ENCODE measurements around the gene PIGQ. TPM values are rescaled to one million over a fixed set of nuclear protein-coding genes. Genes with fewer than 3 reads are reported as not detected.

PIGQ gene
- total RNA-seq, 1 donor from 2014 or later = 68.9 TPM

- ATAC-seq (peak; percentile 93 to 94), DNase-seq (peak; percentile 91)
- intact Hi-C loops (cut with DNase I) = no loop called here
- Histone ChIP-seq H3K36me3 (no peaks in the 10 kb centered on the region), H3K27me3 (ENCODE audit: low read depth) (no peaks in the 10 kb centered on the region), H3K4me1 (peaks cover 43% of the 10 kb centered on the region), H3K9me3 (no peaks in the 10 kb centered on the region), H3K4me3 (peak within 1 kb of the TSS; percentile 87), H3K27ac (peak within 1 kb of the TSS; percentile 98)
- TF ChIP-seq, protein P1, sequence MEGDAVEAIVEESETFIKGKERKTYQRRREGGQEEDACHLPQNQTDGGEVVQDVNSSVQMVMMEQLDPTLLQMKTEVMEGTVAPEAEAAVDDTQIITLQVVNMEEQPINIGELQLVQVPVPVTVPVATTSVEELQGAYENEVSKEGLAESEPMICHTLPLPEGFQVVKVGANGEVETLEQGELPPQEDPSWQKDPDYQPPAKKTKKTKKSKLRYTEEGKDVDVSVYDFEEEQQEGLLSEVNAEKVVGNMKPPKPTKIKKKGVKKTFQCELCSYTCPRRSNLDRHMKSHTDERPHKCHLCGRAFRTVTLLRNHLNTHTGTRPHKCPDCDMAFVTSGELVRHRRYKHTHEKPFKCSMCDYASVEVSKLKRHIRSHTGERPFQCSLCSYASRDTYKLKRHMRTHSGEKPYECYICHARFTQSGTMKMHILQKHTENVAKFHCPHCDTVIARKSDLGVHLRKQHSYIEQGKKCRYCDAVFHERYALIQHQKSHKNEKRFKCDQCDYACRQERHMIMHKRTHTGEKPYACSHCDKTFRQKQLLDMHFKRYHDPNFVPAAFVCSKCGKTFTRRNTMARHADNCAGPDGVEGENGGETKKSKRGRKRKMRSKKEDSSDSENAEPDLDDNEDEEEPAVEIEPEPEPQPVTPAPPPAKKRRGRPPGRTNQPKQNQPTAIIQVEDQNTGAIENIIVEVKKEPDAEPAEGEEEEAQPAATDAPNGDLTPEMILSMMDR (IDR thresholded peaks at IDR 0.05) = no peak
Observed at GRCh38 chr16:527015-527903, 42.5 kb upstream of the PIGQ start, which contains the start of gene CAPN15. CAPN15 (plus strand) TSS chr16:527712; CDS start chr16:546839, 19,127 bp downstream.

DNA sequence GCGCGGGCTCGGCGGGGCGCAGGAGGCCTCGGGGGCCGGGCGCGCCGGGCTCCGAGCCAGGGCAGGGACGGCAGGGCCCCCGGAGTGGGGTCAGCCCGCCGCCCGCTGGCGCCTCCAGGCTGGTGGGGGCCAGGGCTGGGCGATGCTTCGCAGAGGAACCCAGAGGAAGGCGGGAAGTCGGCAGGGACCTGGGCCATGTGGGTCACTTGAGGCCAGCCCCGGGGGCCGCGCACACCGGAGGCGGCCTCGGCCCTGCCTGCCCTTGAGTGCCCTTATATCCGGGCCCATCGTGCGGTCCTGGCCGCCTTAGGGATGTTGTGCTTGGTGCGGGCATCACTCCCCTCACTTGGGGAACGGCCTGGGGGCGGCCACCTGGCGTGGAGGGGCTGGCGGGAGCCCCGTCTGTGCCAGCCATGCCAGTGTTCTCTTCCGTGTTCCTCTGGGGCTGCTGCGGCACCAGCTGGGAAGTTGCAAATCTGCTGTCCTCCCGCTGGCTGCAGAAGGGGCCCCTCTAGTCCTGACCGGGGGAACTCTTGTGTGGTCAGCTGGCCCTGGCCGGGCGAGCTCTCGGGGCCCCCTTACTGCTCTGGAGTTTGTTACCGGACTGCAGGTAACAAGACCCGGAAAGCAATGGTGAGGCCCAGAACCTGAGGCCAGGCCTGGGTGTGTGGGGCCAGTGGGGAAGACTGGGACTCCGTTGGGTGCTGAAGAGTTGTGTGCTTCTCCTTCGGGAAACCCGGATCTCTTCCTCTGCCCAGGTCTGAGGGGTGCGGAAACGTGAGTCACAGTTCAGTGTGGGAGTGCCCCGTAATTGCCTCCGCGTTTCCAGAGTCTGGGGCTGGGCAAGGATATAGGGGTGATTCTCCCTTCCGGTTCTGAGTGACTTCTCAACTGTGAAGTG lies 41.4 kb upstream of the PIGQ start:
- Histone ChIP-seq H3K36me3 (no peaks in the 10 kb centered on the region), H3K27ac (peak overlapping the region; percentile 83), H3K27me3 (ENCODE audit: low read depth) (no peaks in the 10 kb centered on the region), H3K4me3 (peak overlapping the region; percentile 85), H3K4me1 (peaks cover 43% of the 10 kb centered on the region), H3K9me3 (no peaks in the 10 kb centered on the region)
- no peak for DNase-seq
- TF ChIP-seq, protein P1 (IDR thresholded peaks at IDR 0.05) = no peak
- intact Hi-C loops (cut with DNase I) = no loop called here
- peak; percentile 3 to 21 for ATAC-seq

GRCh38 chr16:529012-529575 lies 40.7 kb upstream of the PIGQ start:
- Histone ChIP-seq H3K27ac (peak overlapping the region; percentile 83), H3K4me1 (peaks cover 43% of the 10 kb centered on the region), H3K9me3 (no peaks in the 10 kb centered on the region), H3K36me3 (no peaks in the 10 kb centered on the region), H3K27me3 (ENCODE audit: low read depth) (no peaks in the 10 kb centered on the region), H3K4me3 (peak overlapping the region; percentile 85)
- intact Hi-C loops (cut with DNase I) = no loop called here
- ATAC-seq = no peak
- no peak for DNase-seq
- TF ChIP-seq, protein P1 (IDR thresholded peaks at IDR 0.05) = no peak

DNA sequence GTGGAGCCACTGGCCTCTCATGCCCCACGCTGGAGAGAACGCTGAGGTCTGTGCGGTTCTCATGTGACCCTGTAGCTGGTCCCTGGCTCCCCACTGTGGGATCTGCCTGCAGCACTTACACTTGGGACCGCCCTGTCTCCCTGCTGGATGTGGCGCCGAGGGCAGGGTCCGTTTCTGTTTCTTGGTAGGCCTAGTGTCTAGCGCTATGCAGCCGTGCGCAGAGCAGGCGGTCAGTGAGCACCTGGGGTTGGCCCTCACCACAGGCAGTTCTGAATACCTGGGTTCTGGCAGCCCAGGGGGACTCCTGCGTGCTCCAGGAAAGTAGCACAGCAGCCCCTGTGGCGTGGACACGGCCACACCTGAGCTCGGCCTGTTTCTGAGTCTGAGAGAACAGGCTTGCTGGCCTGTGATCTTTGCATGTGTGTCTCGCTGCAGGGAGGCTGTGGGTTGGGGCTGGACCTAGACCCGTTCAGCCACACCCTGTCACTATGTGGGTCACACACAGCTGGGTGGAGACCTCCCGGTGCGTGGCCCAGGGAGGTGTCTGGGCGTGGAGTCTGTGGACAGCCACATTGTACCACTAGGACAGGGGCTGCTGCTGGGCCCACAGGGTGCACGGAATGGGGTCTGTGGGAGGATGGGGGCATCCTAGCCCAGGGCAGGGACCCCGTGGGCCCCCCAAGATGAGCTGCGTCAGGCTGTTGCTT lies 39.5 kb upstream of the PIGQ start:
- Histone ChIP-seq H3K27me3 (ENCODE audit: low read depth) (no peaks in the 10 kb centered on the region), H3K36me3 (no peaks in the 10 kb centered on the region), H3K27ac (peak overlapping the region; percentile 6), H3K4me3 (no peak overlapping the region), H3K4me1 (peaks cover 38% of the 10 kb centered on the region), H3K9me3 (no peaks in the 10 kb centered on the region)
- ATAC-seq (no peak), DNase-seq (no peak)
- TF ChIP-seq, protein P1 (IDR thresholded peaks at IDR 0.05) = no peak
- intact Hi-C loops (cut with DNase I) = no loop called here

Measured in lower lobe of right lung (tissue), 2 donors.